Neuron (in vitro differentiated cells): ENCODE results near the gene EXOC6B.

ENCODE experiments used
- H2AFZ ChIP-seq: one replicate; pipeline ENCODE4 v1.6.1; 2013; ENCODE audit warnings: low read depth, mild to moderate bottlenecking, inconsistent platforms, low read length, moderate library complexity
- H3K27me3 ChIP-seq: one replicate; pipeline ENCODE4 v1.6.1; 2013; ENCODE audit warnings: low read length; ENCODE audit not compliant: insufficient read depth
- H3K36me3 ChIP-seq: one replicate; pipeline ENCODE4 v1.6.1; 2013; ENCODE audit warnings: low read length; ENCODE audit not compliant: insufficient read depth
- H3K4me1 ChIP-seq: one replicate; pipeline ENCODE4 v1.6.1; 2013; ENCODE audit warnings: low read length; ENCODE audit not compliant: insufficient read depth
- H3K4me3 ChIP-seq: 2 replicates; pipeline ENCODE4 v1.5.1; 2013; ENCODE audit warnings: mild to moderate bottlenecking, low read length, moderate library complexity
- H3K9me3 ChIP-seq: one replicate; pipeline ENCODE4 v1.6.1; 2013; ENCODE audit warnings: low read length

The EXOC6B gene

GRCh38 chr2:72137498-72138010 is 688.3 kb downstream of the EXOC6B start:
- Histone ChIP-seq H3K36me3 (no peaks in the 10 kb centered on the region), H3K4me1 (peaks cover 15% of the 10 kb centered on the region), H2AFZ (no peak overlapping the region), H3K9me3 (no peaks in the 10 kb centered on the region), H3K27me3 (peaks cover 29% of the 10 kb centered on the region), H3K4me3 (no peak overlapping the region)

GRCh38 chr2:72136933-72137497 is 688.8 kb downstream of the EXOC6B start:
- no peak overlapping the region for H2AFZ ChIP-seq
- peaks cover 15% of the 10 kb centered on the region for H3K4me1 ChIP-seq
- H3K4me3 ChIP-seq = no peak overlapping the region
- no peaks in the 10 kb centered on the region for H3K9me3 ChIP-seq
- no peaks in the 10 kb centered on the region for H3K36me3 ChIP-seq
- H3K27me3 ChIP-seq = peaks cover 28% of the 10 kb centered on the region

DNA sequence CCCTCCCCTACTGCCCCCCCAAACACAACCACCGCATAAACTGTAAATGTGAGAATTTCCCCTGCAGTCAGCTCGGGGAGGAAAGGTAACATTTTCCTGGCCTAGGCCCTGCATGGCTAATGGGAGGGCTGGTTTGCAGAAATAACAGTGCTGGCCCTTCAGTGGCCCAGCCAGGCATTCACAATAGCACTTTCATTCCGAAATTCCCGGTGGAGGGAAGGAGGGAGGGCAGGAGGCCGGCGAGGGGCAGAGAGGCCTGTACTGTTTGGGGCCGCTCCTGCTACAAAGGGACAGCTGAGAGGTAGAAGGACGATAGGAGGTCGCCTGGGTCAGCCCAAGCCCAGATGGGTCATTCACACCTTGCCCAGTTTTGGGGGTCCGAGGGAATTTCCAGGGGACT is 689.5 kb downstream of the EXOC6B start:
- Histone ChIP-seq H3K4me1 (peaks cover 15% of the 10 kb centered on the region), H3K27me3 (peaks cover 22% of the 10 kb centered on the region), H3K4me3 (no peak overlapping the region), H2AFZ (no peak overlapping the region), H3K9me3 (no peaks in the 10 kb centered on the region), H3K36me3 (no peaks in the 10 kb centered on the region)

GRCh38 chr2:72135921-72136320 is 689.9 kb downstream of the EXOC6B start:
- no peaks in the 10 kb centered on the region for H3K9me3 ChIP-seq
- no peaks in the 10 kb centered on the region for H3K36me3 ChIP-seq
- no peak overlapping the region for H3K4me3 ChIP-seq
- peaks cover 15% of the 10 kb centered on the region for H3K4me1 ChIP-seq
- H2AFZ ChIP-seq = no peak overlapping the region
- H3K27me3 ChIP-seq = peaks cover 18% of the 10 kb centered on the region

DNA sequence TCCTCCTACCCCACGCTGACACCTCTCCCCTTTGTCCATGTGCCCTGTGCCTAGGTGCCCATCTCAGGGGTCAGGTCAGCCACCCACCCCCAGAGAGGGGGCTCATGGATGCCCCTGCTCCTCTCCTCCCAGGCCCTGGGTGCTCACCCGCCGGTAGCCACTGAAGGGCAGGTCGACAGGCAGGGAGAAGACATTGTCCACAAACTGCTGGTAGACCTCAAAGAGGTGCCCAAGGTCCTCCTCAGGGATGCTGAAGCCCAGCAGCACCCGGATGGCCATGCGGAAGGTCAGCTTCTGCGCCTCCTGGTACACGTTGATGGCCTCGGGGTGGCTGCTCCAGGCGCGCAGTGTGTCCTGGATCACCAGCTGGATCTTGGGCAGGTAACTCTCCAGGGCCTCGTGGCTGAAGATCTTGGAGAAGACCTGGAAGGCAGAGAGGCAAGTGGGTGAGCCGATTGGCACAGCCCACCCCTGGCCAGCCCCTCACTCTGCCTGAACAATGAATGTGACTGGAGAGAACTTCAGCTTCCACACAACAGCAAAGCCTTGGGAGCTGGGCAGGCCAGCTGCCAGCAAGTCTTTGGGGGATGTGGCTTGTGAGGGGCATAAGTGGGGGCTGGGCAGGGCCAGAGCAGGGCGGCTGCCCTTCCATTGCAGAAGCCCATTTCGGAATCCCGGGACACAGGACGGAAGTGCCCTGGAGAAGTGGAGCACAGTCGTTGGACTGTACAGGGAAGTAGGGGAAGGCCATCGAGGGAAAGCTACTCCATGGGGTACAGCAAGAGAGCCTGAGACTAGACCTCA is 690.6 kb downstream of the EXOC6B start:
- H3K9me3 ChIP-seq = no peaks in the 10 kb centered on the region
- no peak overlapping the region for H2AFZ ChIP-seq
- H3K4me1 ChIP-seq = peaks cover 15% of the 10 kb centered on the region
- no peak overlapping the region for H3K4me3 ChIP-seq
- H3K27me3 ChIP-seq = peaks cover 14% of the 10 kb centered on the region
- no peaks in the 10 kb centered on the region for H3K36me3 ChIP-seq

DNA sequence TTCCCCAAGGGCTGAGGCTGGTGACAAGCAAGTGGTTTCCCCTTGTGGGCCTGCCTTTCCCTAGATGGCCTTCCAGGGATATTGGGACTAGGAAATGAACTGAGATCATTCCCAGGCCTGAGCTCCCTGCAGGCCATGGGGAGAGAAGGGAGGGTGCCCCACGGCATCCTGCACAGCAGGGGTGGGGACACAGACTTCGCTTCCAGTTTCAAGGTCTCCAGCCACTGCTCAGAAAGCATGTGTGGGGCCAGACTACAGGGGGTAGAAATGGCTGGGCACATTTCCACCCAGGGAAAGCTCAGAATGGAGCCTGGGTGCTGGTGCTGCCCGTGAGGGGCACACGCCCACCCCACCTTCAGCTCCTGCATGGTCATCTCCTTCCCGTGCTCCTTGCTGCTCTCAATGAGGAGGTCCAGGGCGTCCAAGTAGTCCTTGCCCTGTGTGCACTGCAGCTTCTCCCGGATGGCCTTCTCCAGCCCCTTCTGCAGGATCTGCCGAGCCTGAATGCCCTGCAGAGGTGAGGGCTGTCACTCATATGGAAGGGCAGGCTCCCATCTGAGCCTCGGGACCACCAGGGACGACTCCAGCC is 691.3 kb downstream of the EXOC6B start:
- H3K4me3 ChIP-seq = no peak overlapping the region
- no peaks in the 10 kb centered on the region for H3K36me3 ChIP-seq
- H3K4me1 ChIP-seq = peaks cover 15% of the 10 kb centered on the region
- H2AFZ ChIP-seq = no peak overlapping the region
- no peaks in the 10 kb centered on the region for H3K9me3 ChIP-seq
- peaks cover 13% of the 10 kb centered on the region for H3K27me3 ChIP-seq

DNA sequence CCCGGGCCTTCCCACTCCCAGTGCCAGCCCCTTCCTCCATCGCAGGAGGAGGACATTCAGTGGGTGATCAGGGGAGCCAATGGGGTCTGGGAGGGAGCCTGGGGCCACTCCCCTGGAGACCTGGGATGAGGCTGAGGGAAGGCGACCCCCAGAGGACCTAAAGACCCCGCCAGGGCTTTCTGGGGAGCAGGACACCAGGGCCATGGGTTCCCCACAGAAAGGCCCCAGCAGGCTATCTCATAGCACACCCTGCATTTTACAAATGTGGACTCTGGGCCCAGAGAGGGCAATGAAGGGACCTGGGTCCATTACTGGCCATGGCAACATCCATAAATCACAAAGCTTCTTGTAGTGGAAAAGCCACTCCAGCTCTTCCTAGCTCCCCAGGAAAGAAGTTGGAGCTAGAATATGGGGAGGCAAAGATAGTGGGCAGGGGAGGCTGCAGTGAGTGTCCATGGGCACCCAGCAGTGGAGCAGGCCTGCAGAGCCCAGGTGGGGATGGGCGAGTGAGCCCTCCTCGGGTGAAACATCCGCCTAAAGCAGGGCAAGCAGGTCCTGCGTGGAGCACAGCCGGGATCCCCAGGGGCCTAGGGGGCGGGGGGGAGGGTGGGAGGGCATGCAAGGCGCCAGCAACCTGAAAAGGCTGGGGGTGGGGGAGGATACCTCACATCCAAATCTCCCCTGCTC is 692.0 kb downstream of the EXOC6B start:
- Histone ChIP-seq H3K9me3 (no peaks in the 10 kb centered on the region), H3K27me3 (peaks cover 13% of the 10 kb centered on the region), H3K36me3 (no peaks in the 10 kb centered on the region), H3K4me3 (no peak overlapping the region), H2AFZ (no peak overlapping the region), H3K4me1 (peaks cover 15% of the 10 kb centered on the region)

DNA sequence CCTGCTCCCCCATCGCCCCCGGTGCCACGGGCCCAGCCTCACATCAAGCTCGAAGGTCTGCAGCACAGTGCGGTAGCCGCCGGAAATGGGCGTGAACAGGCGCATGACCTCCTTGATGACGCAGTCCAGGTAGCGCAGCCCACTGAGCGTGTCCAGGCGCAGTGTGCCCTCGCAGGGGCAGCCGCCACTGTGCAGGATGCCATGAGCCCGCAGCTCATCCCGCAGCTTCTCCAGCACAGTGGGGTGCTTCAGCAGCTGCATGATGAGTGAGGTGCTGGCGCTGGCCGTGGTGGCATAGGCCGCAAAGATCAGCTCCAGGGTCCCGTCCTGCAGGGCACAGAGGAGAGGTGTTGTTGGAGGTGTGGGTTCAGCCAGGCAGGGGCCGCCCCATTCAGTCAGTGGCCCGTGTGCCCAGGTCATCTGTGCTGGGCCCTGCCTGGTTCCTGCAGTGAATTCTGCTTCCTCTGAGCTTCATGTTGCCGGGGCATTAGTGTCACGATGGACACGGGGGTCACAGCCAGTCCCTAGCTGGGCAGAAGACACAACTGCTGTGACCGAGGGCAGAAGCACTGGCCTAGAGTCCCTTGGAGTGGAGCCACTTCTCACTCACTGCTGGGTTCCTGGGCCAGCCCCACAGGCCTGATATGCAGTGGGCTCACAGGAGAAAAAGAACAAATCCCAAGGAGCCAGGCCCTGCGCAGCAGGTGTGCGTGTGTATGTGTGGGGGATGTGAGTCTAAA is 692.7 kb downstream of the EXOC6B start:
- Histone ChIP-seq H2AFZ (no peak overlapping the region), H3K27me3 (peaks cover 13% of the 10 kb centered on the region), H3K36me3 (no peaks in the 10 kb centered on the region), H3K9me3 (no peaks in the 10 kb centered on the region), H3K4me3 (no peak overlapping the region), H3K4me1 (peaks cover 15% of the 10 kb centered on the region)

DNA sequence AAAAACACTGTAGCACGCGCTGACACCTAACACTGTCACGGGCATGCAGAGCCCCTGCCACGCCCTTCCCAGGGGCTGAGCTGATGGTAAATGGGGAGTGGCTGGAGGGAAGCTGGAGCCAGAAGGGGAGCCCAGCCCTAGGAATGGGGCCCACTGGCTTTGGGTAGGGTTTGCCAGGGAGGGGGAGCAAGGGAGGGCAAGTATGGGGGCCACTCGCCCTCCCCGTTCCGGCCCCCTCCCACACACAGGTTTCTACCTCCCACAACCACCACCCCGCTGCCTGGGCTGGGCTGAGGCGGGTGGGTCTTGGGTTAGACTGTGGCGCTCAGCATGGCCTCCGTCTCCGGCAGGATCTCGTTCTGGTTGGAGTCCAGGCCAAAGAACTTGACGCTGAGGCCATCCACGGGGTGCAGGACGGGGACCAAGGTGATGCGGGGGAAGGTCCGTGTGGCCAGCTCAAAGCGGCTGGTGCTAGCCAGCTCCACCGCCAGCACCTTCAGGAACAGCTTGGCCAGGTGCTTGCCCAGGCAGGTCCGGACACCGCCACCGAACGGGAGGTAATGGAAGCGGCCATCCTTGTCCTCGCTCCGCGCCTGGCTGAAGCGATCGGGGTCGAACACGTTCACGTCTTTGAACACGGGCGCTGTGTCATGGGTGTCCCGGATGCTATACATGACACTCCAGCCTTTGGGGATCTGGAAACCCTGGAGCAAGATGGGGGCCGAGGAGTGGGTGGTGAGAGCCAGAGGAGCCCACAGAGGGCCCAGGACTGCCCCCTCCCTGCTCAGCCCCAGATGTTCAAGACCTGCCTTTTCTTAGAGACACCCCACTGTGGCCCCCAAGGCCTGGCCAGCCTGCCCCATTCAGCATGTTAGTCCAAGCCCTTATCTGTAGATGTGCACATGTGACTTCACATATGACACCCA is 693.7 kb downstream of the EXOC6B start:
- Histone ChIP-seq H3K4me1 (peaks cover 12% of the 10 kb centered on the region), H3K4me3 (no peak overlapping the region), H3K36me3 (no peaks in the 10 kb centered on the region), H3K27me3 (peaks cover 13% of the 10 kb centered on the region), H2AFZ (no peak overlapping the region), H3K9me3 (no peaks in the 10 kb centered on the region)

DNA sequence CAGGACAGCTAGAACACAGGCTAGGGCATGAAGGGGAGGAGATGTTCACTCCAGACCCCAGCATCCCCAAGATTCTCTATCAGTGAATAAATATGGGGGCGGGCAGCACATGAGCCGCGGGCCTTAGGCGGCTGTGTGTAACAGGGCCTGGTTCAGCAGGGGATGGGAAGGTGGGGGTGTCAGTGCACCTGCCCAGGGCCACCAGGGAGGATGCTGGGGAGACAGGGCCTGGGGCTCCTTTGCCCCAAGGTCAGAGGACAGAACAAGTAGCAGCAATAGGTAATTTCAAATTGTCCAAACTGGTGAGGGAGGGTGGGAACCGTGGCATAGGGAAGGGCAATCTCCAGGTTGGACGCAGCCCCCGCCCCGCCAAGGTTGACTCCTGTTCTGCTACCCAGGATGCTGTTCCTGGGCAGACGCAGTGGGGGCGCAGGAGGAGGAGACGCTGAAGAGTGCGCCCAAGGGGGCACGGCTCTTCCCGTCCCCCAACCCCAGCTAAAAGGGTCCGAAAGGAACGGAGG is 694.4 kb downstream of the EXOC6B start:
- H3K27me3 ChIP-seq = peaks cover 13% of the 10 kb centered on the region
- no peaks in the 10 kb centered on the region for H3K36me3 ChIP-seq
- no peaks in the 10 kb centered on the region for H3K9me3 ChIP-seq
- H3K4me1 ChIP-seq = peaks cover 7% of the 10 kb centered on the region
- no peak overlapping the region for H2AFZ ChIP-seq
- H3K4me3 ChIP-seq = no peak overlapping the region

DNA sequence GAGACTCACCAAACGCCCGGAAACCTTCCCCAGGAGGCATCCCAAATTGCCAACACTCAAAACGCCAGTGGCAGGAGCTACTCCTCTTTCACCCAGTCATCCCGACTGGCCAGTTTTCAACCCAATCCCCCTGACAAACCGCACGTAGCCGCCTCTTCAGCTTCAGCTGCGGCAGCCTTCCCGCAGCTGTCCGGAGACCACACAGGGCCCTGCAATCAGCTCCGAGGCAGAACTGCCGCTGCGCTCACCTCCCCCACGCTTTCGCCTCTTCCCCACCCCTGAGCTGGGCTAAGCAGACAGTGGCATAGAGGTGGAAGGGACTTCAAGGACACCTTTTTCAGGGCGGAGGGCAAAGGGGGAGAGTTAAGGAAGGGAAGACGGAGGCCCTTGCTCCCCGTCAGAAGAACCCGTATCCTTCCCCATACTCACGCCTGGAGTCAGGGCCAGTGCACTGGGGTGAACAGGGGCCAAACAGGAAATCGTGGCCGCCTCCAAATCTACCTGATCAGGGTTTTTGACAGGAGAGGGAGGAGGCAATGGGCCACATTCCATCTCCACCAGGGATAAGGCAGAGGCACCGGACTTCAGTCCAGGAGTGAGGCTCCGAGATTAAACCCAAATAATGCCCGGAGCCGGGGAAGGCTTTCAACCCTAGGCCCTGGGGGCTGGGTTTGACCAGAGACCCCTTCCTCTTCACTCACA is 695.0 kb downstream of the EXOC6B start:
- no peak overlapping the region for H2AFZ ChIP-seq
- no peaks in the 10 kb centered on the region for H3K36me3 ChIP-seq
- H3K27me3 ChIP-seq = peaks cover 13% of the 10 kb centered on the region
- H3K9me3 ChIP-seq = no peaks in the 10 kb centered on the region
- H3K4me3 ChIP-seq = no peak overlapping the region
- peaks cover 1% of the 10 kb centered on the region for H3K4me1 ChIP-seq
